Measurements from ENCODE around the gene OPCML.

Gene OPCML

GRCh38 chr11:133413703-133414102, 118.6 kb downstream of the OPCML start:
- Histone ChIP-seq H3K27me3 (ENCODE audit: insufficient read depth, poor library complexity, severe bottlenecking) (no peaks in the 10 kb centered on the region), H3K4me3 (replicated peaks; ENCODE audit: insufficient read depth, low read length) (no peak overlapping the region), H3K27ac (replicated peaks) (no peak overlapping the region)
- no peak for DNase-seq (ENCODE audit: low read depth in 1 of 2, low spot score in 1 of 2)
- TF ChIP-seq, protein P1, sequence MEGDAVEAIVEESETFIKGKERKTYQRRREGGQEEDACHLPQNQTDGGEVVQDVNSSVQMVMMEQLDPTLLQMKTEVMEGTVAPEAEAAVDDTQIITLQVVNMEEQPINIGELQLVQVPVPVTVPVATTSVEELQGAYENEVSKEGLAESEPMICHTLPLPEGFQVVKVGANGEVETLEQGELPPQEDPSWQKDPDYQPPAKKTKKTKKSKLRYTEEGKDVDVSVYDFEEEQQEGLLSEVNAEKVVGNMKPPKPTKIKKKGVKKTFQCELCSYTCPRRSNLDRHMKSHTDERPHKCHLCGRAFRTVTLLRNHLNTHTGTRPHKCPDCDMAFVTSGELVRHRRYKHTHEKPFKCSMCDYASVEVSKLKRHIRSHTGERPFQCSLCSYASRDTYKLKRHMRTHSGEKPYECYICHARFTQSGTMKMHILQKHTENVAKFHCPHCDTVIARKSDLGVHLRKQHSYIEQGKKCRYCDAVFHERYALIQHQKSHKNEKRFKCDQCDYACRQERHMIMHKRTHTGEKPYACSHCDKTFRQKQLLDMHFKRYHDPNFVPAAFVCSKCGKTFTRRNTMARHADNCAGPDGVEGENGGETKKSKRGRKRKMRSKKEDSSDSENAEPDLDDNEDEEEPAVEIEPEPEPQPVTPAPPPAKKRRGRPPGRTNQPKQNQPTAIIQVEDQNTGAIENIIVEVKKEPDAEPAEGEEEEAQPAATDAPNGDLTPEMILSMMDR (IDR thresholded peaks at IDR 0.05; ENCODE audit: insufficient read depth, low read length) = no peak
- TF ChIP-seq GABPA (IDR thresholded peaks at IDR 0.05; ENCODE audit: low read depth) = no peak
- TF ChIP-seq SPI1 (IDR thresholded peaks at IDR 0.05; ENCODE audit: borderline replicate concordance, low read depth) = no peak
- TF ChIP-seq, protein P2, sequence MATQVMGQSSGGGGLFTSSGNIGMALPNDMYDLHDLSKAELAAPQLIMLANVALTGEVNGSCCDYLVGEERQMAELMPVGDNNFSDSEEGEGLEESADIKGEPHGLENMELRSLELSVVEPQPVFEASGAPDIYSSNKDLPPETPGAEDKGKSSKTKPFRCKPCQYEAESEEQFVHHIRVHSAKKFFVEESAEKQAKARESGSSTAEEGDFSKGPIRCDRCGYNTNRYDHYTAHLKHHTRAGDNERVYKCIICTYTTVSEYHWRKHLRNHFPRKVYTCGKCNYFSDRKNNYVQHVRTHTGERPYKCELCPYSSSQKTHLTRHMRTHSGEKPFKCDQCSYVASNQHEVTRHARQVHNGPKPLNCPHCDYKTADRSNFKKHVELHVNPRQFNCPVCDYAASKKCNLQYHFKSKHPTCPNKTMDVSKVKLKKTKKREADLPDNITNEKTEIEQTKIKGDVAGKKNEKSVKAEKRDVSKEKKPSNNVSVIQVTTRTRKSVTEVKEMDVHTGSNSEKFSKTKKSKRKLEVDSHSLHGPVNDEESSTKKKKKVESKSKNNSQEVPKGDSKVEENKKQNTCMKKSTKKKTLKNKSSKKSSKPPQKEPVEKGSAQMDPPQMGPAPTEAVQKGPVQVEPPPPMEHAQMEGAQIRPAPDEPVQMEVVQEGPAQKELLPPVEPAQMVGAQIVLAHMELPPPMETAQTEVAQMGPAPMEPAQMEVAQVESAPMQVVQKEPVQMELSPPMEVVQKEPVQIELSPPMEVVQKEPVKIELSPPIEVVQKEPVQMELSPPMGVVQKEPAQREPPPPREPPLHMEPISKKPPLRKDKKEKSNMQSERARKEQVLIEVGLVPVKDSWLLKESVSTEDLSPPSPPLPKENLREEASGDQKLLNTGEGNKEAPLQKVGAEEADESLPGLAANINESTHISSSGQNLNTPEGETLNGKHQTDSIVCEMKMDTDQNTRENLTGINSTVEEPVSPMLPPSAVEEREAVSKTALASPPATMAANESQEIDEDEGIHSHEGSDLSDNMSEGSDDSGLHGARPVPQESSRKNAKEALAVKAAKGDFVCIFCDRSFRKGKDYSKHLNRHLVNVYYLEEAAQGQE (IDR thresholded peaks at IDR 0.05; ENCODE audit: insufficient replicate concordance, low read depth) = no peak
- no peak for TF ChIP-seq POLR2AphosphoS5 (IDR thresholded peaks at IDR 0.05; ENCODE audit: low read depth)

DNA sequence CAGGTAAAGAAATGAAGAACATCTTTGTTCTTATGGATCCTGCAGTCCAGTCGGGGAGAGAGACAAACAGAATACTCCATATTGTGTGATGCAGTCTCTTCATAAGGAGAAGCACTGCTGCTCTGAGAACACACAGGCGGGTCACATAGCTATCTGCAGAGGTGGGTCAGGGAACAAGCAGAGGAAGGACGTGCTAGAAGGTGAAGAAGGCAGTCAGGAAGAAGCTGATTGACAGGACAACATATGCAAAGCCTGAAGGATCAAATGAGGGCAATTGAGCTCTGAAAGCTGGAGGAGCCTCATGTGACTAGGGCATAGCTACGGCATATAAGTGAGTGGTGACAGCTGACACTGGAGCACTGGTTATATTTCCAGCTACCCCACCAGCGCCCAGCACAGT, 122.5 kb downstream of the OPCML start:
- Histone ChIP-seq H3K4me3 (replicated peaks; ENCODE audit: insufficient read depth, low read length) (no peak overlapping the region), H3K27ac (replicated peaks) (no peak overlapping the region), H3K27me3 (ENCODE audit: insufficient read depth, poor library complexity, severe bottlenecking) (no peaks in the 10 kb centered on the region)
- TF ChIP-seq, protein P1 (IDR thresholded peaks at IDR 0.05; ENCODE audit: insufficient read depth, low read length) = no peak
- TF ChIP-seq, protein P2 (IDR thresholded peaks at IDR 0.05; ENCODE audit: insufficient replicate concordance, low read depth) = no peak
- TF ChIP-seq POLR2AphosphoS5 (IDR thresholded peaks at IDR 0.05; ENCODE audit: low read depth) (no peak), SPI1 (IDR thresholded peaks at IDR 0.05; ENCODE audit: borderline replicate concordance, low read depth) (no peak), GABPA (IDR thresholded peaks at IDR 0.05; ENCODE audit: low read depth) (no peak)
- DNase-seq (ENCODE audit: low read depth in 1 of 2, low spot score in 1 of 2) = no peak

DNA sequence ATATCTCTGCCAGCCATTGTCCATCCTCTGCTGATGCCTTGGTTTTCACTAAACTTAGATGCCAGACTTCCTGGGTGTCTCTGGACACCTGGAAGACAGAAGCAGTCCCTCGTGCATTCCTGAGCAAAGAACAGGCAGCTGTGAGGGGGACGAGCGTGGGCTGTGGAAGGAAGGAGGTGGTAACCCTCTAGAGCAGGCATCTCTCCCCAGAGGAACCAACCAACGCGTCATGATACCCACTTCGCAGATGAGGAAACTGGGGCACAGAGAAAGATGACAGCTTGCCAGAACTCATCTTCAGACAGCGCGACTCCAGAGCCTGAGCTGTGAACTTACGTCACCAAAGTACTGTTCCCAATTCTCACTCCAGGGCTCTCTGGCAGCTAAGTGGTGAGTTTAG, 123.4 kb downstream of the OPCML start:
- no peak for TF ChIP-seq SPI1 (IDR thresholded peaks at IDR 0.05; ENCODE audit: borderline replicate concordance, low read depth)
- TF ChIP-seq, protein P1 (IDR thresholded peaks at IDR 0.05; ENCODE audit: insufficient read depth, low read length) = no peak
- H3K27ac ChIP-seq (replicated peaks) = no peak overlapping the region
- H3K27me3 ChIP-seq (ENCODE audit: insufficient read depth, poor library complexity, severe bottlenecking) = no peaks in the 10 kb centered on the region
- no peak for DNase-seq (ENCODE audit: low read depth in 1 of 2, low spot score in 1 of 2)
- no peak overlapping the region for H3K4me3 ChIP-seq (replicated peaks; ENCODE audit: insufficient read depth, low read length)

DNA sequence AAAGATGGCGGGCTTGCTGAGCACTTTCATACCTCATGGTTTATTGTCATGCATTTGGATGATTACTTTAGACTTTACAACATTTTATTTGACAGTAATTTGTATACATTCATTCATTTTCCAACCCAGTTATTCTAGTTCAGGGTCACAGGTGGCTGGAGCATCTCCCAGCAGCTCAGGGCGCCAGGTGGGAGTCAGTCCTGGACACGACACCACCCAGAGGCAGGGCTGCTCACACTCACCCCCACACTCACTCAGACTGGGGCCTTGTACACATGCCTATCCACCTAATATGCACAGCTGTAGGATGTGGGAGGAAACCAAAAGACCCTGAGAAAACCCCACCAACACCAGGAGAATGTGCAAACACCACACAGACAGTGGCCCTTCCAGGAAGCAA, 123.9 kb downstream of the OPCML start:
- Histone ChIP-seq H3K4me3 (replicated peaks; ENCODE audit: insufficient read depth, low read length) (no peak overlapping the region), H3K27ac (replicated peaks) (no peak overlapping the region), H3K27me3 (ENCODE audit: insufficient read depth, poor library complexity, severe bottlenecking) (no peaks in the 10 kb centered on the region)
- no peak for DNase-seq (ENCODE audit: low read depth in 1 of 2, low spot score in 1 of 2)
- no peak for TF ChIP-seq POLR2AphosphoS5 (IDR thresholded peaks at IDR 0.05; ENCODE audit: low read depth)
- no peak for TF ChIP-seq GABPA (IDR thresholded peaks at IDR 0.05; ENCODE audit: low read depth)
- TF ChIP-seq, protein P1 (IDR thresholded peaks at IDR 0.05; ENCODE audit: insufficient read depth, low read length) = no peak
- TF ChIP-seq SPI1 (IDR thresholded peaks at IDR 0.05; ENCODE audit: borderline replicate concordance, low read depth) = no peak
- TF ChIP-seq, protein P2 (IDR thresholded peaks at IDR 0.05; ENCODE audit: insufficient replicate concordance, low read depth) = no peak

All from HL-60 (cell line).